DMS53 (cell line): Measurements from ENCODE around the gene L1TD1.
A peak's percentile ranks its signal among the peaks of the same experiment; 100 is the strongest.
"Not testable (repeated sequence)": the region's sequence is repeated elsewhere in the genome, so short reads cannot be mapped to it uniquely, and the experiment has no call there.

Experiments used
- DNase-seq: peaks from one replicate; lab custom pipeline; 2025; lab: John Stamatoyannopoulos, UW

Gene L1TD1

GRCh38 chr1:62198069-62198780, 3.6 kb downstream of the L1TD1 start:
- DNase-seq: no peak

- DNase-seq: no peak
Measured at GRCh38 chr1:62198781-62199125, 4.1 kb downstream of the L1TD1 start.

- DNase-seq: peak; percentile 22
Measured at GRCh38 chr1:62207187-62207586, 12.5 kb downstream of the L1TD1 start.

- no peak for DNase-seq
Measured at GRCh38 chr1:62208087-62208486, 13.4 kb downstream of the L1TD1 start.

- no peak for DNase-seq
Measured at GRCh38 chr1:62208970-62209369, 14.3 kb downstream of the L1TD1 start.

GRCh38 chr1:62209931-62210595, 15.4 kb downstream of the L1TD1 start:
- peak; percentile 73 for DNase-seq

GRCh38 chr1:62210960-62211359, 16.3 kb downstream of the L1TD1 start:
- DNase-seq: peak; percentile 59

- no peak for DNase-seq
Measured at GRCh38 chr1:62212411-62212810, 17.8 kb downstream of the L1TD1 start.

GRCh38 chr1:62213075-62213914, 18.6 kb downstream of the L1TD1 start:
- DNase-seq: no peak

- no peak for DNase-seq
Measured at GRCh38 chr1:62218604-62219003, 24.0 kb downstream of the L1TD1 start.

GRCh38 chr1:62220456-62220855, 25.8 kb downstream of the L1TD1 start:
- not testable (repeated sequence) for DNase-seq

- no peak for DNase-seq
Measured at GRCh38 chr1:62221171-62221570, 26.5 kb downstream of the L1TD1 start.

GRCh38 chr1:62222321-62222720, 27.7 kb downstream of the L1TD1 start:
- no peak for DNase-seq

- no peak for DNase-seq
Measured at GRCh38 chr1:62224182-62224581, 29.5 kb downstream of the L1TD1 start.

GRCh38 chr1:62227496-62227895, 32.8 kb downstream of the L1TD1 start:
- no peak for DNase-seq

GRCh38 chr1:62228136-62228882, 33.7 kb downstream of the L1TD1 start:
- no peak for DNase-seq

- DNase-seq: no peak
Measured at GRCh38 chr1:62228883-62229187, 34.2 kb downstream of the L1TD1 start.

GRCh38 chr1:62229468-62229867, 34.8 kb downstream of the L1TD1 start:
- no peak for DNase-seq

GRCh38 chr1:62229932-62230331, 35.3 kb downstream of the L1TD1 start:
- DNase-seq: no peak

- DNase-seq: peak; percentile 78
Measured at GRCh38 chr1:62230718-62231117, 36.1 kb downstream of the L1TD1 start.

GRCh38 chr1:62232871-62233278, 38.2 kb downstream of the L1TD1 start:
- DNase-seq: no peak

GRCh38 chr1:62233926-62234450, 39.3 kb downstream of the L1TD1 start:
- DNase-seq: no peak
